Measurements from ENCODE around the gene CEP131.

GRCh38 chr17:81254955-81255717 is 32.4 kb upstream of the CEP131 start:
- TF ChIP-seq POLR2A (IDR thresholded peaks at IDR 0.05), result no peak
- TF ChIP-seq CTCF (IDR thresholded peaks at IDR 0.05), result peak; percentile 34 to 58 (median 48)
